Ovary (tissue), 3 donors: Measurements from ENCODE around the gene PSKH1.

Source experiments
- POLR2A ChIP-seq: fragments of 450-650 bp; IDR thresholded peaks from one replicate; pipeline ENCODE4 v1.6.1; 2017; ENCODE audit warnings: antibody characterized with exemption, mild to moderate bottlenecking, moderate library complexity
- TF ChIP-seq, protein P1 (sequence below), 3 donors: fragments of 450-650 bp in 2 of 3; fragments of 200-600 bp in 1 of 3; IDR thresholded peaks; one replicate each; pipeline versions ENCODE4 v1.5.1 to v1.8.0; 2016 to 2022; ENCODE audit warnings: antibody characterized with exemption in 3 of 3, mild to moderate bottlenecking in 1 of 3
- donor health status: DM: no; HTN: no; CAD: no.

DNA sequence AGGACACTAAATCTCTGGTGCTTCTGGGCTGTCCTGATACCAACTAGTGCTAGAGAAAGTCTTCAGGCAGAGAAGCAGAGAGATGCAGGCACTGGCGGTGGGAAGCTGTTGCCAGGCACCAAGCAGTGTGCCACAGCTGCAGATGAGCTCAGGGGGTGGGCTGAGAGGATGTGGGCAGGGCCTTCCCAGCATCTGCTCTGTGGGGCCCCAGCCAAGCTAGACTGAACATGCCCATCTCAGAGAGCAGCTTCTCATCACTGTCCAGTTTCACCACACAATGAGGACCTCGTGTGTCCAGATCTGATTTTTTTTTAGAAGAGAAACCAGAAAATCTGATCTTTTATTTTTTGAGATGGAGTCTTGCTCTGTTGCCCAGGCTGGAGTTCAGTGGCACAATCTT lies 17.1 kb downstream of the PSKH1 start:
- TF ChIP-seq, protein P1, sequence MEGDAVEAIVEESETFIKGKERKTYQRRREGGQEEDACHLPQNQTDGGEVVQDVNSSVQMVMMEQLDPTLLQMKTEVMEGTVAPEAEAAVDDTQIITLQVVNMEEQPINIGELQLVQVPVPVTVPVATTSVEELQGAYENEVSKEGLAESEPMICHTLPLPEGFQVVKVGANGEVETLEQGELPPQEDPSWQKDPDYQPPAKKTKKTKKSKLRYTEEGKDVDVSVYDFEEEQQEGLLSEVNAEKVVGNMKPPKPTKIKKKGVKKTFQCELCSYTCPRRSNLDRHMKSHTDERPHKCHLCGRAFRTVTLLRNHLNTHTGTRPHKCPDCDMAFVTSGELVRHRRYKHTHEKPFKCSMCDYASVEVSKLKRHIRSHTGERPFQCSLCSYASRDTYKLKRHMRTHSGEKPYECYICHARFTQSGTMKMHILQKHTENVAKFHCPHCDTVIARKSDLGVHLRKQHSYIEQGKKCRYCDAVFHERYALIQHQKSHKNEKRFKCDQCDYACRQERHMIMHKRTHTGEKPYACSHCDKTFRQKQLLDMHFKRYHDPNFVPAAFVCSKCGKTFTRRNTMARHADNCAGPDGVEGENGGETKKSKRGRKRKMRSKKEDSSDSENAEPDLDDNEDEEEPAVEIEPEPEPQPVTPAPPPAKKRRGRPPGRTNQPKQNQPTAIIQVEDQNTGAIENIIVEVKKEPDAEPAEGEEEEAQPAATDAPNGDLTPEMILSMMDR (IDR thresholded peaks at IDR 0.05): no peak
- no peak for TF ChIP-seq POLR2A
